GM19452 (cell line): ENCODE measurements around the gene HECTD4.

Experiments
- ATAC-seq: cut with Tn5 transposase; IDR thresholded peaks from one replicate; pipeline ENCODE4 v1.9.1; 2021; ENCODE audit not compliant: unreplicated experiment

HECTD4 gene

DNA sequence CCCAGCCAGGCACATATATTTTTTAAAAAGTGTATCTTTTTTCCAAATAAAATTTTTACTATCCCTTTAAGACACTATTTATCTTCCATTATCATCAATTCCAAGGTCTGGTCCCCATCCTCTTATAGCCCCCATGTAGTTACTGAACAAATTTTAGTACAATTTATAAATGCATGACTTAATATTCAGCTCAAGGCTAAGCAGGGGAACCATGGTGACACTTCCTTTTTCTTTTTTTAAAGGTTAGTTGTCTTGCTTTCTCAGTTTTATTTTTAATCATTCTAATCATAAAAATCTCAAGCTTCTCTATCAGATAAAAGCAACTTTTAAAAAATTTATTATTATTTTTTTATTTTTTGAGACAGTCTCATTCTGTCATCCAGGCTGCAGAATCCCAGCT, 164.6 kb downstream of the HECTD4 start:
- ATAC-seq = no peak

GRCh38 chr12:112216223-112216622, 166.0 kb downstream of the HECTD4 start:
- no peak for ATAC-seq

DNA sequence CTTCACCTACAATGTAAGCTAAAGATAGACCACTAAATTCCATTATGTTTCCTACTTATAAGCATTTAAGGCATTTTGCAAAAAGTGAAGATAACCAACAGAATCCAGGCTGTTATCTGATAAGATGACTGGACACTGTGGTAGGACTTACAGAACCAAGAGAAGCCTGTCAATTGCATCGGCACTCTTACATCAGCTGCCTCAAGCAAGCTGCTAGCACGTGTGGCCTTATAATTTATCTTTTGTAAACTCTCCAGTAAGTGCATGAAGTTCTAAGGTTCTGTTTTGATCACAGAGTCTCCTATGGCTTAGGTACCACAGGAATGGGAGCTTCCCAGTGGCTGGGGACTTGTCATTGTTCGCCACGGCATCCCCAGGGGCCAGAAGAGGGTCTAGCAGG, 168.2 kb downstream of the HECTD4 start:
- no peak for ATAC-seq

GRCh38 chr12:112208301-112208910, 173.8 kb downstream of the HECTD4 start:
- no peak for ATAC-seq

GRCh38 chr12:112207397-112207924, 174.8 kb downstream of the HECTD4 start:
- ATAC-seq = no peak

- no peak for ATAC-seq
Observed at GRCh38 chr12:112206944-112207343, 175.3 kb downstream of the HECTD4 start.

DNA sequence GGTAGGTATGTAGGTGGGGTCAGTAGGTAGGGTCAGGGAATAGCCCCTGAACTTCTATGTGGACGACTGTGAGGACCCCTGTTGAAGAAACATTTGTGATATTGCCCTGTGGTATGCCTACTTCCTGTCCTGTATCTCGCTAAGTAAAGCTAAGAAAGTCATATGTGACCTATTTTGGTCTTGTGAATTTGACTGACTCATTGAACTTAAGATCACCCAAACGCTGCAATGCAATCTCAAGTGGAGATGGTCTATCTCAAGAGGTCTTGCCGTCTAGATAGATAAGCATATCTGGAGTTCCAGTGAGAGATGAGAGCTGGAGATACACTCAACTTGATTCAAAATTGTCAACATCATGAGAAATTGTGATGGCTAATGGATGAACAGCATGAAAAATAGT, 183.1 kb downstream of the HECTD4 start:
- ATAC-seq = no peak

DNA sequence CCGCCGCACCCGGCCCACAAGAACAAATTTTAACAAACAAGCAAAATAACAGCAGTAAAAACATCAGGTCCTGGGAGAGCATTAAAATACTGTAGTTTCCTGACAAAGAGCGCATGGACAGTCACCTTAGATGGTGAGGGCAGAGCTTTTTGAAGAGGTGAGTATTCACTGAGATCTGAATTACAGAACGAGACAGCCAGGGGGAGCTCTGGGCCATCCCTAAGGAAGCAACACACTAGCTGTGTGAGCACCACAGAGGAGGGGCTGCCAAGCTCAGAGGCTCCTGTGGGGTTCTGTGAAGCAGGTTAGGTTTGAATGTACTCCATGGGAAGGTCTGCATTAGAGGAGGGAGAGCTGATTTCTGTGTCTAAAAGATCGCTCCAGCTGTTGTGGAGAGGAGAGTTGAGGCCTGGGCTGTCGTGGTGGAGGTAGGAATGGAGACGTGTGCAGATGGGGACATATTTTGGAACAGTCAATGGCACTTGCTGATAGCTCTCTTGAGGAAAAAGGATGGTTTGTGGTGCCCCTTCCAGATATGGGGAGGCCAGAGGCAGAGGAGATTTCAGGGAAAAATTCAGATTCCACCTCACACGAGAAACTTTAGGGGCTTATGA, 184.0 kb downstream of the HECTD4 start:
- no peak for ATAC-seq

DNA sequence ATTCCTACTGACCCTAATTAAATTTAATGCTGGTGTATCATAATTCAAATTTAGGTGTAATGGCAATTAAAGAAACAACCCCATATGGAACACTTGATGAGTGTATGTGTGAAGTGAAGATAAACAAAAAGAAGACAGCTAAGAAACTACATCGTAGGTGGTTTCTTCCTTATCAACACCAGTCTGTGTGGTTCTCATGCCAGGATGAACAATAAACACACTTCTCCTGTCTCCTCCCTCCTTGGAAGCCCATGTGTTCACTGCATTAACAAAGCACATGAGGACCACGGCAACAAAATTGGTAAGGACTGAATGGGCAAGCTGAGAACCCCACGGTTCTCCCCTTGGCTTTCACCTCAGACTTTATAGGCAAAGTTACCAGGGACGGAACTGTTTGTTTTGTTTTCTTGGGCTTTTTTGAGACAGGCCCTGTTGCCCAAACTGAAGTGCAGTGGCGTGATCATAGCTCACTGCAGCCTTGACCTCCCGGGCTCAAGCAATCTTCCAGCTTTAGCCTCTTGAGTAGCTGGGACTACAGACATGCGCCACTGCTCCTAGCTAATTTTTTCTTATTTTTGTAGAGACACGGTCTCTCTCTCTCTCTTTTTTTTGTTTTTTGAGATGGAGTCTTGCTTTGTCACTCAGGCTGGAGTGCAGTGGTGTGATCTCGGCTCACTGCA, 185.9 kb downstream of the HECTD4 start:
- no peak for ATAC-seq

GRCh38 chr12:112194601-112195247, 187.5 kb downstream of the HECTD4 start:
- ATAC-seq = no peak

DNA sequence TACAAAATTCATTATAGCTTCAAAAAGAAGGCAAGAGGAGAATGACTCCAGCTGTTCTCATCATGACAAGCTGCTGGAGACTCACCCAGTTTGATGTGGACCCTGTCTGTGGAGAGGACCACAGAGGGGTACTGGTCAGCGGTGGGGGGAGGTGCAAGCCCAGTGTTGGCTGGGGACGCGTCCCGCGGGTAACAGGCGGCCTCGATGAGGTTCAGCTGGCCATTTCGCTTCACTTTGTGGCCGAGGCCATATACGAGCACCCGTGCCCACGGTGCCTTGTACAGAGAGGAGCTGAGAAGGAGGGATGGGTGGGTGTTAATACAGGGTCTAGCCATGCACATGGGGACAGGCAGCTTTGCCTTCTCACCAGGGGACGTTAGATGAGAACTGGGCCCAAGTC, 189.8 kb downstream of the HECTD4 start:
- no peak for ATAC-seq

DNA sequence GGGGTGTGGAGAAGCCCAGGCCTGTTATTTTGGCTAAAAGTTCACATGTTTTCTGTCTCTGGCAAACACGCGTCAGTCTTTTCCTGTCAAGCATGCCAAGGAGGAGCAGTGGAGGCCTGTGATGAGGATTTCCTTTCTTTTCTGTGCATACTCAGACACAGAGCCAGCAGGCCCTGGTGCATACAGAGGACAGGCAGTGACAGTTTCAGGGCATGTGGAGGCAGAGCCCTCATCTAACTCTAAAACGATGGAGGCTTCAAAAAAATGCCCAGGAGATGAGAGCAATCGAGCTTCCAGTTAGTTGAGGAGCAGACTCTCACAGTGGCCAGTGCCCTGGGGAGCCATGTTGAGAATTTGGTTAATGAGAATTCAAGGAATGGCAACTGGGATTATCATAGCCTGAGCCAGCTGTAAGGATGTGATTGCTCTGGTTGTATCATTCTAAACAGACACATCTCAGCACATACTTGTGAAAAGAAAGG, 190.3 kb downstream of the HECTD4 start:
- no peak for ATAC-seq

DNA sequence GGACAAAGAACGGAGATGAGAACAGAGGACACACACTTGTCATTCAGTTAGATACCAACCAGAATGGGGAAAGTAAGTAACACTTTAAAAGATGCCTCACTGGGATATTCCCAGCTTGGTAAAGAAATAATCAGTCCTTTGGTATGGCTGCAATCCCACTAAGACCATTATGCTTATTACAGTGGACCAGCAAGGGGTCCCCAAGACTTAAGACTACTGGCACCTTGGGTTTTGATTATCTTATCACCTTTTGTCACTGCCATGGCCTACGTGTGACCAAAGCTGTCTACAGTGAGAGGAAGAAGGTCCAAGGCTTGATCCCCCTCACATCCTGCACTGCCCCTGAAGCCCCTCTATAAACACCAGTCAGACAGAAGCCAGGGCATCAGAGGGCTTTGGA, 191.0 kb downstream of the HECTD4 start:
- no peak for ATAC-seq

GRCh38 chr12:112190231-112191025, 191.8 kb downstream of the HECTD4 start:
- ATAC-seq = no peak

GRCh38 chr12:112188130-112188830, 194.0 kb downstream of the HECTD4 start:
- ATAC-seq = no peak

DNA sequence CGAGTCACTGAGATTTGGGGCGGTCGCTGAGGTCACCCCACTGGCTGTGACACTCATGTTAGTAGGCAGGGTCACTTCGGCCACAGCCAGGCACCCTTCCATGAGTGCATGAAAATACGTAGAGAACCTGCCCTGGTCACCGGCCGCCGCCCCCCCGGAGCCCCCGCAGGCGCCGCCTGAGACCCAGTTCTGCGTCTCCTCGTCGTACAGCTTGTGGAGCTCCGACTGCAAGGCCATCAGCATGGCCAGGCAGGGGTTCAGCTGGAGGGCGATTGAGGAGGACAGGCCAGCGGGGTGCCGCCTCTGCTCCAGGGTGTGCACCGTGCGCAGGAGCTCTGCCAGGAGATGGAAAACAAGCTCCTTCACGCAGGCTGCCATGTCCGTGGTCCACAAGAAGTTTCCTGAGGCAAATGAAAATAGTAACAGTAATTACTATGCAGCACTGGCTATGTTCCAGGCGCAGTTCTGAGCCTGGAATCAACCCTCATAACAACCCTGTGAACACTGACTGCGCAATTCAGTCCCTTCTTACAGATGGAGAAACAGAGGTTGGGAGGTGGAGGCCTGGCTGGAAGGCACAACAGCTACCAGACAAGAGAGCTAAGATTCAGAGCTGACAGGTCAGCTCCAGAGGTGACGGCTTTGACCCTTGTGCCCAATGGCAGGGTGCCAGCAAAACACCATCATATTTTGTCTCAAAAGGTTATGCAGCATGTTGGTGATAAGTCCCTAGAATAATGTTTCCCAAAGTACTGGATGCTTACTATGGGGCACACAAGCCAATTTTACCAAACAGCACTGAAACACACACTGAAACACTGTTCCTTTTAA, 196.9 kb downstream of the HECTD4 start:
- ATAC-seq = no peak

DNA sequence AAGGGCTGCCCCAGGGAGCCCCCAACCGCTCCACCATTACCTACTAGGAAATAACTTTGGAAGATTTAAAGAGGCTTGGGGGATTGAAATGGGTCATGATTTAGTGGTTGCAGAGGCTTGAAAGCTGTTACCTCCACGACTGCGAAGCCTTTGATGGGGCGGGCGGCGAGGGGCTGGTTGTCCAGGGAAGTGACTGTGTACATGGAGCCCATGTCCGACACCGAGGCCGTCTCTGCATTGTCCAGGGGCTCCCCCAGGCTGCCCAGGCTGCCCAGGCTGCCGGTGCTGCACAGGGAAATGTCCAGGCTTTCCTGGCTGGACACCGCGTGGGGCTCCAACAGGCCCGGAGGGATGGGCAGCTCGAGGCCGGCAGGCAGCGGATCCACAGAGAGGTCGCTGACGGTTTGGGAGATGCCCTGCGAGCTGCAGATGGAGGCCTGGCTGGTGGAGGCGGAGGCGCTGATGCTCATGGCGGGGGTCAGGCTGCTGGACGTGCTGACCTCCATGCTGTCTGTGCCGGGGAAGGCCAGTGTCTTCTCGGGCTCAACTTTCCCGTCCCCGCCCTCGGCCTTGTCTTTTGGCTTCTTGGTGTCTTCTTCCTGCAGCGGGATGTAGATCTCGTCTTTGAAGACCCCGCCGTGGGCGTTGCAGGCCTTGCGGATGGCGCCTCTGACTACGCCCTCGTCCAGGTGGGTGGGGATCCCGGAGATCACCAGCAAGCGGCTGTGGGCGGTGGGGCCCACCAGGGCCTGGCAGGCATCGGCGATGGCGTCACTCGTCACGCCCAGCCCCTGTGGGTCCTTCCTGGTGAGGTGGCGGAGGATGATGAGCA, 198.0 kb downstream of the HECTD4 start:
- ATAC-seq = no peak
